ENCODE results near the gene CELF2.

The CELF2 gene

GRCh38 chr10:11167233-11167966 is 149.7 kb downstream of the CELF2 start:
- no peak for DNase-seq (ENCODE audit: low read depth, low spot score)
- TF ChIP-seq, protein P1, sequence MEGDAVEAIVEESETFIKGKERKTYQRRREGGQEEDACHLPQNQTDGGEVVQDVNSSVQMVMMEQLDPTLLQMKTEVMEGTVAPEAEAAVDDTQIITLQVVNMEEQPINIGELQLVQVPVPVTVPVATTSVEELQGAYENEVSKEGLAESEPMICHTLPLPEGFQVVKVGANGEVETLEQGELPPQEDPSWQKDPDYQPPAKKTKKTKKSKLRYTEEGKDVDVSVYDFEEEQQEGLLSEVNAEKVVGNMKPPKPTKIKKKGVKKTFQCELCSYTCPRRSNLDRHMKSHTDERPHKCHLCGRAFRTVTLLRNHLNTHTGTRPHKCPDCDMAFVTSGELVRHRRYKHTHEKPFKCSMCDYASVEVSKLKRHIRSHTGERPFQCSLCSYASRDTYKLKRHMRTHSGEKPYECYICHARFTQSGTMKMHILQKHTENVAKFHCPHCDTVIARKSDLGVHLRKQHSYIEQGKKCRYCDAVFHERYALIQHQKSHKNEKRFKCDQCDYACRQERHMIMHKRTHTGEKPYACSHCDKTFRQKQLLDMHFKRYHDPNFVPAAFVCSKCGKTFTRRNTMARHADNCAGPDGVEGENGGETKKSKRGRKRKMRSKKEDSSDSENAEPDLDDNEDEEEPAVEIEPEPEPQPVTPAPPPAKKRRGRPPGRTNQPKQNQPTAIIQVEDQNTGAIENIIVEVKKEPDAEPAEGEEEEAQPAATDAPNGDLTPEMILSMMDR (IDR thresholded peaks at IDR 0.05; ENCODE audit: low read depth, low read length): no peak
- no peak overlapping the region for H3K4me3 ChIP-seq (ENCODE audit: low read depth, low read length)
- in situ Hi-C loops (cut with HindIII; ENCODE audit: low sequenced_read_pairs): no loop called here

- TF ChIP-seq, protein P1 (IDR thresholded peaks at IDR 0.05; ENCODE audit: low read depth, low read length): no peak
- DNase-seq (ENCODE audit: low read depth, low spot score): no peak
- in situ Hi-C loops (cut with HindIII; ENCODE audit: low sequenced_read_pairs): no loop called here
- no peak overlapping the region for H3K4me3 ChIP-seq (ENCODE audit: low read depth, low read length)
These were observed 150.9 kb downstream of the CELF2 start for GRCh38 chr10:11168423-11169090.

- in situ Hi-C loops (cut with HindIII; ENCODE audit: low sequenced_read_pairs): no loop called here
- DNase-seq (ENCODE audit: low read depth, low spot score): no peak
- TF ChIP-seq, protein P1 (IDR thresholded peaks at IDR 0.05; ENCODE audit: low read depth, low read length): no peak
- no peak overlapping the region for H3K4me3 ChIP-seq (ENCODE audit: low read depth, low read length)
These were observed 152.3 kb downstream of the CELF2 start for GRCh38 chr10:11169976-11170375.

DNA sequence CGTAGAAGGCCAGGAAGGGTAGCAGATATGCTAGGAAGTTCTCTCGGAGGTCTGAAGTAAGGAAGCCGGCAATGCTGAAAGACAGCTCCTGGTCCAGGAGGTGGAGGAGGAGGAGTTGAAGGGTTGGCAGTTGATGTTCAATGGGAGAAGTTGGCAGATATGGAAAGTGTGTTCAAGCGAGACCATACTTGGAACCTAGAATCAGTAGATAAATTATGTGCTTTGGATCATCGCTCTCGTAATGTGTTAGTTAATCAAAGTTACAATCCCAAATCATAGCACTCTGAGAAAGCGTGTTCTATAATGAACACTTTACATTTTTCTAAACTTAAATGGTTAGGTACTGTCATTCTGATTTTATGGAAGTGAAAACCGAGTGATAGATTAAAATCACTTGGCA is 152.9 kb downstream of the CELF2 start:
- DNase-seq (ENCODE audit: low read depth, low spot score): no peak
- H3K4me3 ChIP-seq (ENCODE audit: low read depth, low read length): no peak overlapping the region
- TF ChIP-seq, protein P1 (IDR thresholded peaks at IDR 0.05; ENCODE audit: low read depth, low read length): no peak
- in situ Hi-C loops (cut with HindIII; ENCODE audit: low sequenced_read_pairs): no loop called here

DNA sequence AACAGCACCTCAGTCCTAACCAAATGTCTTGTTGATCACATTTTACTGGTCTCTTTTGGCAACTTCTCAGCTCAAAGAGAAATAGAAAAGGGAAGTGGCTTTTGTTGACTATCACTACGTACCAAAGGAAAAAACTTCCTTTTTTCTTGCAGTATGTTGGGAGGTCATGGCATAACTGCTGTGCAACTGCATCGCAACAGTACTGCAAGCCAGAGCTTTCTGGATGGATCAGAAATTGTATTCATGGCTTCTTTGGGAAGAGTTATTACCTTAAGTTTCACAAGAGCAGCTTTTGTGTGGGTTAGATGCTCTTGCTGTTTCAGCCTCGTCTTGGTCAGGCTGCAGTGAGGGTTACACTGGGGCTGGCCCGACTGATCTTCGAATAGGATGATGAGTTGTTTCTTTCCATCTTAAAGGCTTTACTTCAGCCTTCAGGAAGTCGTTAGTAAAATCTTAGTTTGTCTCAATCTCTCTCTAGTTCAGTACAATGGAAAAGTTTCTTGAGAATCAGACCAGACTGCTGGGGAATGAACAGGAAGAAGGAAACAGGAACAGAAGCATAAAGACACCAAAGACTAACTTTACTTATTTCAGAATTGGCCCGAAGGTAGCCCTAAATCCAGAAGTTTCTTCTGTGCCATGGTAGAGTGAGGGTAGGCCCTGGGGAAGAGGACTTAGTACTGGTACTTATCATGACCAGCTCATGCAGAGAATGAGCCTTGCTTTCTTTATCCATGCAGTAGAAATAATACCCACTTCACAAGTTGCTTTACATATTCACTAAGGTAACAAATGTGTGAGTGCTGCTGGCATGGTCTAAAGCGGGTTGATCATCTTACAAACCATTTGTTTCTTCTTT is 153.6 kb downstream of the CELF2 start:
- TF ChIP-seq, protein P1 (IDR thresholded peaks at IDR 0.05; ENCODE audit: low read depth, low read length): no peak
- in situ Hi-C loops (cut with HindIII; ENCODE audit: low sequenced_read_pairs): no loop called here
- H3K4me3 ChIP-seq (ENCODE audit: low read depth, low read length): no peak overlapping the region
- DNase-seq (ENCODE audit: low read depth, low spot score): no peak

DNA sequence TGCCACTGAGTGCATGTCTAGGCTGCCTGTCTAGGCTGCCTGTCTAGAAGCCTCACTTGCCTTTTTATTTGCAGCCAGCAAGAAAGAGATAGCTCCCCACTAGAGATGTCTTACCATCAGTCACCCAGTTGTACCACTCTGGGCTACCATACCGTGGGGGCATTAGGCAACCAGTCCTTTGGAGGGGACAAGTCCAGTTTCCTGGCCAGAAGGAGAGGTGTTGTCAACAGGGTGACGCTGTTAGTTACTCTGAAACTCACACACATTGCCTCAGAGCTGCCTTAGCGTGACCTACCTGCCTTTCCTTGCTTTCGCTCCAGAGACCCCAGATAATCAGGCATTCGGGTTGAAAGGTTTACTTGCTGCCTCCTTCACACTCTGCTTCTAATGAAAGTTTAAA is 155.4 kb downstream of the CELF2 start:
- TF ChIP-seq, protein P1 (IDR thresholded peaks at IDR 0.05; ENCODE audit: low read depth, low read length): no peak
- in situ Hi-C loops (cut with HindIII; ENCODE audit: low sequenced_read_pairs): no loop called here
- no peak for DNase-seq (ENCODE audit: low read depth, low spot score)
- no peak overlapping the region for H3K4me3 ChIP-seq (ENCODE audit: low read depth, low read length)

Data from astrocyte of the spinal cord (primary cell).